Type B pancreatic cell (in vitro differentiated cells): ENCODE measurements around the gene ZNF316. TPM values are rescaled to one million over a fixed set of nuclear protein-coding genes. Genes with fewer than 3 reads are reported as not detected.
"Not testable (repeated sequence)": the region's sequence is repeated elsewhere in the genome, so short reads cannot be mapped to it uniquely, and the experiment has no call there.

Experiments
- DNase-seq: peaks from one replicate; pipeline ENCODE4 v3.0.0; 2021; ENCODE audit warnings: mixed read lengths; ENCODE audit not compliant: unreplicated experiment; ENCODE audit errors: extremely low spot score
- H3K27ac Mint-ChIP-seq: 2 replicates; pipeline ENCODE4 v1.8.0; 2021; ENCODE audit warnings: mild to moderate bottlenecking, mixed read lengths
- H3K27me3 Mint-ChIP-seq: 2 replicates; pipeline ENCODE4 v1.8.0; 2021; ENCODE audit warnings: mixed read lengths
- H3K36me3 Mint-ChIP-seq: 2 replicates; pipeline ENCODE4 v1.8.0; 2021; ENCODE audit warnings: mixed read lengths
- H3K4me1 Mint-ChIP-seq: one replicate; pipeline ENCODE4 v1.8.0; 2021; ENCODE audit warnings: mixed read lengths; ENCODE audit not compliant: unreplicated experiment
- H3K4me3 Mint-ChIP-seq: 2 replicates; pipeline ENCODE4 v1.8.0; 2021; ENCODE audit warnings: mild to moderate bottlenecking, mixed read lengths
- H3K9me3 Mint-ChIP-seq: 2 replicates; pipeline ENCODE4 v1.8.0; 2021; ENCODE audit warnings: mixed read lengths
- CTCF ChIP-seq: fragments of 200-600 bp; sonication (generic); conservative IDR thresholded peaks from 2 replicates; pipeline ENCODE4 v1.5.0; 2021; ENCODE audit warnings: antibody characterized with exemption, mild to moderate bottlenecking
- total RNA-seq: library from RNA; stranded (reverse); gene quantifications from 2 replicates; pipeline ENCODE4 v1.2.1, GENCODE V29; 2021; ENCODE audit warnings: low replicate concordance

Gene ZNF316
- total RNA-seq, 1 donor from 2014 or later, result 46.8 TPM

- TF ChIP-seq CTCF, result no peak
- no peaks in the 10 kb centered on the region for H3K4me1 Mint-ChIP-seq
- H3K27me3 Mint-ChIP-seq, result no peaks in the 10 kb centered on the region
- no peaks in the 10 kb centered on the region for H3K9me3 Mint-ChIP-seq
- DNase-seq, result no peak
- H3K27ac Mint-ChIP-seq, result no peak overlapping the region
- peaks cover 21% of the 10 kb centered on the region for H3K36me3 Mint-ChIP-seq
- H3K4me3 Mint-ChIP-seq, result no peak overlapping the region
Observed at GRCh38 chr7:6654113-6654841, 17.2 kb downstream of the ZNF316 start.

DNA sequence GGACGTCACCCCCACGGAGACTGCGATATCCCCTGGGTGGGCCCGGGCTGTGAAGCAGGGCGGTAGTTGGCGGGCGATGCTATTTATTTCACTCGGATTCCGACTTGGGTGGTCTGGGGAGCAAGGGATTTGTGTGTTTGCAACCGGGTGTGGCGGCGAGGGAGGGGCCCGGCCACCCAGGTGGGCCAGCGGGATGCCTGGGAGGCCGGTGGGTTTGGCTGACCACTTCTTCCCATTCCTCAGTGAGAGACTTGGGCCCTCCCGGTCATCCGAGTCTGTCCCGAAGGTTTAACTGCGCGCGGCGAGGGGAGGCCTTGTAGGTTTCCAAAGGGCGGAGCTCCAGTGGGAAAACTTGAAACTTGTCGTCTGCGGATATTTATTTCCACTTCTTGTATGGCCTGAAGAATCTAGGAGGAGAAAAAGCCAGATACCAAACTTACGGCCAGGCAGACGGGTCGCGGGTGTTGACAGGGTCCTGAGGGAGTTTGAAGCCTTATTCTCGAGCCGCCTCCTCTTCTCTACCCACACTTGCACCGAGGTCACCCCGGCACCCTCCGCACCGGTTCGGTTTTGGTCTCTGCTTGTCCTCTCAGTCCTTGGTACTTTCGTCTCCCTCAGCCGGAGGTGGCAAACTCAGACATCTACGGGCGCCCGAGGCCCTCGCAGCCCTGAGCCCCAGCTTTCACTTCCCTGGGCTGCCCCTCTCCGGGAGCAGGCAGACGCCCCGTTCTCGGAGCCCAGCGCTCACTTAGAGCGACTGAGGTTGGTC lies 17.9 kb downstream of the ZNF316 start:
- no peaks in the 10 kb centered on the region for H3K27me3 Mint-ChIP-seq
- no peak overlapping the region for H3K27ac Mint-ChIP-seq
- no peaks in the 10 kb centered on the region for H3K9me3 Mint-ChIP-seq
- H3K4me1 Mint-ChIP-seq, result no peaks in the 10 kb centered on the region
- no peak for DNase-seq
- peaks cover 20% of the 10 kb centered on the region for H3K36me3 Mint-ChIP-seq
- H3K4me3 Mint-ChIP-seq, result no peak overlapping the region
- TF ChIP-seq CTCF, result no peak

DNA sequence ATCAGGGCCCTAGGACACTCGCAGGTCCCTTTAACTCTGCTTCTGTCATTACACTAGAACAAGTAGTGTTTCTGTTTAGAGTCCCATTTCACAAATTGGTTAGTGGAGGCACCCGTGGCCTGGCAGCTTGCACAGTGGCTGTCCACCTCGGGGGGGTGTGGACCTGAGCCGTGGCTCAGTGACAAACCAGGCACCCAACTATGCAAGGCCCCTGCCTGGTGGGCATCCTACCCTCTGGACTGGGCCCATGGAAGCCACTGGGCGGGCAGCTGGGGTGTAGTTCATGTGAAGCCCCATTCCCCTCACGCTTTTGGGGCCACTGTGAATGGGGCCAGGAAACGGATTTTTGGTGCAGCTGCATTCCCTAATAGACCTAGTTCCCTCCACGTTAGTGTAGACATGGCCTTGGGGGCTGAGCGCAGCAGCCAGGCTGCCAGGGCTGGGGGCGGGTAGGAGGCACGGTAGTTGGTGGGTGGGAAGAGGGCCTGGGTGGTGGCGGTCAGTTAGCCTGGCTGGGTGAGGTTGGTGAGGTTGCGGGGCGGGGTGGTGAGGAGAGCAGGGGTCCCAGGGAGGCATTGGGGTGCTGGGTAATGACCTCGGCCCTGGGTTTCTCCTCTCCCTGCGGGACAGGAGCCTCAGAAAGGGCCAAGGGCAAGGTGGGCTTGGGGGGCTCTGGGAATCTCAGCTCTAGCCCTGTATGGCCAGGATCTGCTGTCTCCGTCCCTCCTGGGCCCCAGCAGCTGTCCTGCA lies 18.7 kb downstream of the ZNF316 start:
- Mint-ChIP-seq H3K4me1 (no peaks in the 10 kb centered on the region), H3K27ac (no peak overlapping the region), H3K4me3 (no peak overlapping the region), H3K36me3 (peaks cover 13% of the 10 kb centered on the region), H3K9me3 (no peaks in the 10 kb centered on the region), H3K27me3 (no peaks in the 10 kb centered on the region)
- no peak for TF ChIP-seq CTCF
- DNase-seq, result no peak

GRCh38 chr7:6656413-6656812 lies 19.3 kb downstream of the ZNF316 start:
- no peak for TF ChIP-seq CTCF
- Mint-ChIP-seq H3K36me3 (peaks cover 9% of the 10 kb centered on the region), H3K4me3 (no peak overlapping the region), H3K27ac (no peak overlapping the region), H3K9me3 (no peaks in the 10 kb centered on the region), H3K4me1 (no peaks in the 10 kb centered on the region), H3K27me3 (no peaks in the 10 kb centered on the region)
- DNase-seq, result no peak

DNA sequence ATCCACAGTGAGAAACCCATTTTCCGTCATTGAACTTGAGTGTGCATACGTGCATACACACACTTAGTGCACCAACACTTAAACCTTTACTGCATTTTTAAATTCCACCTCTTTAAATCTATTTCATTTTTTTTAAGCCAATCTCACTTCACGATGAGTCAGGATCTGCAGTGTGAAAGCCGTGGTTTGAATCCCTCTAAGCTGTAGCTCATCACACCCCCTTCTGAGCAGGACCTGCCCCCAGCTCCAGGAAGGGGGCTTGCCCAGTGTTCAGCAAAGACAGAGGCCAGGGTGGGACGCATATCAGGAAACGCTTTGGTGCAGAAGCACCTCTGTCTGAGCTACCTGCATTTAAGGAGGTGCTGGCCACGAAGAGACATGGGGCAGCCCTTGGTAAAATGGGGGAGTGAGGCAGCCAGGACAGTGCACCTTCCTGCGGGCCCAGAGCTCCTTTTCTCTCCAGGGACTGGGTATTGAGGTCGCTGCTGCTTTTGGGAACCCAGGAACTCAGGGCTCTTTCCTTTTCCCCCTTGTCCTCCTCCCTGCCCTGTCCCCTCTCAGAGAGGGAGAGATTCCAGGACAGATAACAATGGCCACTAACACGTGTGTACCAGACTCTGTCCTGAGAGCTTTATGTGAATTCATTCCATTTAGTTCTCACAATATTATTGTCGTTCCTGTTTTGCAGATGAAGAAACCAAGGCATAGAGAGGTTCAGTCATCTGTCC lies 21.7 kb downstream of the ZNF316 start:
- H3K27ac Mint-ChIP-seq, result no peak overlapping the region

DNA sequence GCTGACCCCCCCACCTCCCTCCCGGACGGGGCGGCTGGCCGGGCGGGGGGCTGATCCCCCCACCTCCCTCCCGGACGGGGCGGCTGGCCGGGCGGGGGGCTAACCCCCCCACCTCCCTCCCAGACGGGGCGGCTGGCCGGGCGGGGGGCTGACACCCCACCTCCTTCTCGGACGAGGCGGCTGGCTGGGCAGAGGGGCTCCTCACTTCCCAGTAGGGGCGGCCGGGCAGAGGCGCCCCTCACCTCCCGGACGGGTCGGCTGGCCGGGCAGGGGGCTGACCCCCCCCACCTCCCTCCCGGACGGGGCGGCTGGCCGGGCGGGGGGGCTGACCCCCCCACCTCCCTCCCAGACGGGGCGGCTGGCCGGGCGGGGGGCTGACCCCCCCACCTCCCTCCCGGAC lies 33.7 kb downstream of the ZNF316 start:
- not testable (repeated sequence) for DNase-seq, H3K4me1 Mint-ChIP-seq, H3K27ac Mint-ChIP-seq, H3K27me3 Mint-ChIP-seq, H3K4me3 Mint-ChIP-seq
- Mint-ChIP-seq H3K36me3 (peaks cover 25% of the 10 kb centered on the region), H3K9me3 (peaks cover 35% of the 10 kb centered on the region)

More for the DNA sequence above, 21.7 kb downstream of the ZNF316 start:
- peaks cover 9% of the 10 kb centered on the region for H3K36me3 Mint-ChIP-seq
- no peaks in the 10 kb centered on the region for H3K4me1 Mint-ChIP-seq
- no peaks in the 10 kb centered on the region for H3K9me3 Mint-ChIP-seq
- no peak for DNase-seq
- no peak for TF ChIP-seq CTCF
- H3K27me3 Mint-ChIP-seq, result peaks cover 4% of the 10 kb centered on the region
- no peak overlapping the region for H3K4me3 Mint-ChIP-seq
